ENCODE data around the gene ATG101. TPM values are rescaled to one million over a fixed set of nuclear protein-coding genes. Genes with fewer than 3 reads are reported as not detected.

Gene ATG101
- total RNA-seq, 2 experiments from 2014 or later: 20.6 to 20.9 TPM

DNA sequence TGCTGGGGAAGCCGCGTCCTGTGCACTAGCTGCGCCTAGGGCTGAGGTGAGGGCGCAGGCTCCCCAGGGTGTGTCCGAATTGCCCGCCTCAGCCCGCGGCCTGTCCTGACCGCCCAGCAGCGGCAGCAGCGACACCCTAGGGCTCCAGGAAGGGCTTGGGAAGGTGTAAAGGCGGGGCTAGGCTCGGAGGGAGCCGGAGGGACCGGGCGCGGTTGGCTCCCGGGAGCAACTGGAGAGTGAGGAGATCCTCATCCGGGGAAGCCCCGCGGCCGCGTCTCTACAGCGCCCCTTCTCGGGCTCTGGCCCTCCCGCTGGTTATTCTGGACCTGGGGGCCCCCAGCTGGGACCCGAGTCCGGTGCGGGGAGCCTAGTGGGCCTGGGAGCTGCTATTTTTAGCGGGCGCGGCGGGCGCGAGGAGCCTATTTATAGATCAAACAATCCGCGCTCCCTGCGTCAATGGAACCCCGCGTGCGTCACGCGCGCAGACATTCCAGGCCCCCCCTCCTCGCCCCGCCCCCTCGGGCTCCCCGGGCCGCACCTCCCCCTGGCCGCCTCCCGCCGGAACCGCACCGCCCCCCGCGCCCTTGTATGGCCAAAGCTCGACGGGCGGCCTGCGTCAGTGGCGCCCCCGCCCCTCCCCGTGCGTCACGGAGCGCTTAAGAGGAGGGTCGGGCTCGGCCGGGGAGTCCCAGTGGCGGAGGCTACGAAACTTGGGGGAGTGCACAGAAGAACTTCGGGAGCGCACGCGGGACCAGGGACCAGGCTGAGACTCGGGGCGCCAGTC lies 18.8 kb upstream of the ATG101 start, which contains the start of gene NR4A1:
NR4A1 (plus strand) TSS at position 685 of the 784 bp plus-strand sequence. CDS start 2,887 bp downstream, outside the sequence.
- ATAC-seq (ENCODE audit: poor library complexity): peak; percentile 84
- DNase-seq: peak; percentile 96 to 100 (median 99)
- Histone ChIP-seq H3K27me3 (ENCODE audit: control insufficient read depth in 1 of 2, insufficient read depth in 2 of 2, low read length in 2 of 2) (no peaks in the 10 kb centered on the region), H3K4me3 (ENCODE audit: low read length) (peak within 1 kb of the TSS; percentile 86), H3K36me3 (ENCODE audit: insufficient read depth, low read length) (no peaks in the 10 kb centered on the region), H3K9me3 (ENCODE audit: control insufficient read depth in 1 of 2, insufficient read depth in 1 of 2, low read length in 2 of 2) (no peaks in the 10 kb centered on the region), H3K4me1 (ENCODE audit: insufficient read depth, low read length) (peaks cover 36% of the 10 kb centered on the region), H3K27ac (ENCODE audit: low read depth in 1 of 2, low read length in 2 of 2) (peak within 1 kb of the TSS; percentile 91 to 98)
- TF ChIP-seq, protein P1, sequence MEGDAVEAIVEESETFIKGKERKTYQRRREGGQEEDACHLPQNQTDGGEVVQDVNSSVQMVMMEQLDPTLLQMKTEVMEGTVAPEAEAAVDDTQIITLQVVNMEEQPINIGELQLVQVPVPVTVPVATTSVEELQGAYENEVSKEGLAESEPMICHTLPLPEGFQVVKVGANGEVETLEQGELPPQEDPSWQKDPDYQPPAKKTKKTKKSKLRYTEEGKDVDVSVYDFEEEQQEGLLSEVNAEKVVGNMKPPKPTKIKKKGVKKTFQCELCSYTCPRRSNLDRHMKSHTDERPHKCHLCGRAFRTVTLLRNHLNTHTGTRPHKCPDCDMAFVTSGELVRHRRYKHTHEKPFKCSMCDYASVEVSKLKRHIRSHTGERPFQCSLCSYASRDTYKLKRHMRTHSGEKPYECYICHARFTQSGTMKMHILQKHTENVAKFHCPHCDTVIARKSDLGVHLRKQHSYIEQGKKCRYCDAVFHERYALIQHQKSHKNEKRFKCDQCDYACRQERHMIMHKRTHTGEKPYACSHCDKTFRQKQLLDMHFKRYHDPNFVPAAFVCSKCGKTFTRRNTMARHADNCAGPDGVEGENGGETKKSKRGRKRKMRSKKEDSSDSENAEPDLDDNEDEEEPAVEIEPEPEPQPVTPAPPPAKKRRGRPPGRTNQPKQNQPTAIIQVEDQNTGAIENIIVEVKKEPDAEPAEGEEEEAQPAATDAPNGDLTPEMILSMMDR (IDR thresholded peaks at IDR 0.05): no peak
- CTCF ChIA-PET: interaction anchor here (1.0 to 3.2 kb wide), 10 partner anchors 11 to 58 kb away, joined by 3 to 62 read pairs (median 6); partner anchors contain the start of gene ATG101
- peak within 1 kb of the TSS; percentile 98 for H3K27ac Mint-ChIP-seq
- no peaks in the 10 kb centered on the region for H3K27me3 Mint-ChIP-seq
- H3K4me1 Mint-ChIP-seq (ENCODE audit: low read depth): peaks cover 41% of the 10 kb centered on the region
- H3K36me3 Mint-ChIP-seq (ENCODE audit: low read depth): peaks cover 5% of the 10 kb centered on the region
- H3K4me3 Mint-ChIP-seq: peak within 1 kb of the TSS; percentile 93
- POLR2A ChIA-PET: interaction anchor here (0.8 to 2.5 kb wide), 10 partner anchors 9 to 44 kb away, joined by 5 to 47 read pairs (median 8); partner anchors contain the start of genes ATG101 and TAMALIN
- intact Hi-C loops (cut with DNase I, micrococcal nuclease): loop anchor here (1.0 to 2.0 kb wide), 4 partner anchors 14 to 44 kb away; partner anchors contain the start of gene ATG101 (in 2 of the 2)
- no peaks in the 10 kb centered on the region for H3K9me3 Mint-ChIP-seq

DNA sequence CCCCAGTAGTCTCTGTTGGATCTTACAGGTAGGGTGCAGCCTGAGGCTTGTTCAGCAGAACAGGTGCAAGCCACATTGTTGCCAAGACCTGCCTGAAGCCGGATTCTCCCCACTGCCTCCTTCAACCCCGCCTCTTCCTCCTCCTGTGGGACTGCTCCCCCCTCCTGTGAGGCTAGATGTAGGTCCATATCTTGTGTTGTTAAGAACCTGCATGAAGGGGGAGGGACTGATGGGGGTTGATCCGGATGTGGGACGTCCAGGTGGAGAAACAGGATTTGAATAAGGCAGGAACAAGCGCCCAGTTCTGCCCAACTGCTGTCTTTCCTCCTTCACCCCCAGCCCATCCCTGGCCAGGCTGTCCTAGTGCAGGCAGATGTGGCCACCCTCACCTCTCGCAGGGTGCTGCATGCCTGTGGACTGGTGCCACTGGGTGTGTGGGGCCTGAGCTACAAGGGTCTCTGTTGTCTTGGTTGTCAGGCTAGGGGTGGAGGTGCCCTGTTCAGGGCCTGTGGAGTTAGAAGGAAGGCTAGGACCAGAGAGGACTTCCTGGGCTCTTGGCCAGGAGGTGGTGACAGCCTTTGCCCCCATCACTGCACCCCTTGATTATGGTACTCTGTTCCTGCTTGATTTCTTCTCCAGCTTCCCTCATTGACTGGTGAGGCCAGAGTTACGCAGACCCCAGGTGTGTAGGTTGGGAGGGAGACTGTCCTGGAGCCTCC lies 17.2 kb upstream of the ATG101 start:
- Histone ChIP-seq H3K27me3 (ENCODE audit: control insufficient read depth in 1 of 2, insufficient read depth in 2 of 2, low read length in 2 of 2) (no peaks in the 10 kb centered on the region), H3K9me3 (ENCODE audit: control insufficient read depth in 1 of 2, insufficient read depth in 1 of 2, low read length in 2 of 2) (no peaks in the 10 kb centered on the region), H3K4me3 (ENCODE audit: low read length) (peak overlapping the region; percentile 86), H3K27ac (ENCODE audit: low read depth in 1 of 2, low read length in 2 of 2) (peak overlapping the region in 1 of 2 donors; percentile 52), H3K36me3 (ENCODE audit: insufficient read depth, low read length) (no peaks in the 10 kb centered on the region), H3K4me1 (ENCODE audit: insufficient read depth, low read length) (peaks cover 33% of the 10 kb centered on the region)
- Mint-ChIP-seq H3K4me1 (ENCODE audit: low read depth) (peaks cover 41% of the 10 kb centered on the region), H3K4me3 (peak overlapping the region; percentile 93), H3K27me3 (no peaks in the 10 kb centered on the region), H3K36me3 (ENCODE audit: low read depth) (peaks cover 10% of the 10 kb centered on the region), H3K27ac (peak overlapping the region; percentile 98), H3K9me3 (no peaks in the 10 kb centered on the region)
- ATAC-seq (ENCODE audit: poor library complexity) (peak; percentile 6), DNase-seq (peak in 7 of 14 experiments; percentile 13 to 76 (median 41))
- ChIA-PET POLR2A (interaction anchor here (2.4 to 2.5 kb wide), 3 partner anchors 16 to 27 kb away, joined by 15 to 47 read pairs (median 20); partner anchors contain the start of gene ATG101), CTCF (interaction anchor here (2.2 to 3.2 kb wide), 3 partner anchors 17 to 30 kb away, joined by 14 to 62 read pairs (median 22); partner anchors contain the start of gene ATG101)
- TF ChIP-seq, protein P1 (IDR thresholded peaks at IDR 0.05): no peak
- intact Hi-C loops (cut with DNase I, micrococcal nuclease): no loop called here

DNA sequence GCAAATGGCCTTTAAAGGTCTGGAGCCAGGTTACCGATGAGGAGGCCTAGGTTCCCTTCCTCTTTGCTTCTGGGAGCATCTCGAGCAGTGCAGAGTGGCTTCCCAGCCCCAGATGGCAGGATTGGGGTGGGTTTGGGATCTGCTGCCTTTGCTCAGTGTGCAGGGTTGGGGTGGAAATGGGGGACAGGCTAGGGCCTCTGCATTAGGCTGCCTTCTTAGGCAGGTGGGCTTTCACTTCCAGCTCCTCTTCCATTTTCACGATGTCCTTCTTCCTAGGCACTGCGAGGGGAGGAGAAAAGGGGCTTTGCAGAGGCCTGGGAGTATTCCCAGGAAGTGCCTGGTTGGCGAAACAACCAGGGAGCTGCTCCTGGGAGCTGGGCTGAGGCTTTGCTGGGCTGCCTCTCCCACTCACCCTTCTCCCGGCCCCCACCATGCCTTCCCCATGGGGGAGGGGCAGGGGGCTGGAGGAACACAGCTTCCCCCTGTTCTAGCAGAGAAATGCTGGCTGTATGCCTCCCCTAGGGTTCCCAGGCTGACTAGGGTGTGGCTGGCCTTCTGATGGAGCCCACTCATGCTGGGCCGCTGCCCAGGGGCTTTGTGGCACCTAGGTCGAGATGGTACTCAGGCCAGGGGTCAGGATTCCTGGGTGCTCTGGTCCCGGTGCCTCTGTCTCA lies 16.1 kb upstream of the ATG101 start:
- Mint-ChIP-seq H3K4me3 (peak overlapping the region; percentile 2), H3K9me3 (no peaks in the 10 kb centered on the region), H3K27me3 (no peaks in the 10 kb centered on the region), H3K36me3 (ENCODE audit: low read depth) (peaks cover 10% of the 10 kb centered on the region), H3K27ac (peak overlapping the region; percentile 98), H3K4me1 (ENCODE audit: low read depth) (peaks cover 41% of the 10 kb centered on the region)
- no peaks in the 10 kb centered on the region for H3K27me3 ChIP-seq (ENCODE audit: control insufficient read depth in 1 of 2, insufficient read depth in 2 of 2, low read length in 2 of 2)
- TF ChIP-seq, protein P1 (IDR thresholded peaks at IDR 0.05): no peak
- no peak overlapping the region for H3K27ac ChIP-seq (ENCODE audit: low read depth in 1 of 2, low read length in 2 of 2)
- H3K4me3 ChIP-seq (ENCODE audit: low read length): no peak overlapping the region
- no peaks in the 10 kb centered on the region for H3K9me3 ChIP-seq (ENCODE audit: control insufficient read depth in 1 of 2, insufficient read depth in 1 of 2, low read length in 2 of 2)
- H3K36me3 ChIP-seq (ENCODE audit: insufficient read depth, low read length): peaks cover 6% of the 10 kb centered on the region
- intact Hi-C loops (cut with DNase I, micrococcal nuclease): no loop called here
- CTCF ChIA-PET: no interaction called here
- H3K4me1 ChIP-seq (ENCODE audit: insufficient read depth, low read length): peaks cover 33% of the 10 kb centered on the region
- POLR2A ChIA-PET: no interaction called here
- ATAC-seq (ENCODE audit: poor library complexity) (no peak), DNase-seq (peak in 1 of 14 experiments; percentile 25)

Measured in CD4-positive, alpha-beta T cell (primary cell).